Measurements from ENCODE around the gene ZNF500. TPM values are rescaled to one million over a fixed set of nuclear protein-coding genes. Genes with fewer than 3 reads are reported as not detected.

ZNF500 gene
- total and polyA plus RNA-seq, 2 donors (not counting 1 experiment from before 2014, with no cell fraction given) = 12.0 to 26.5 TPM

DNA sequence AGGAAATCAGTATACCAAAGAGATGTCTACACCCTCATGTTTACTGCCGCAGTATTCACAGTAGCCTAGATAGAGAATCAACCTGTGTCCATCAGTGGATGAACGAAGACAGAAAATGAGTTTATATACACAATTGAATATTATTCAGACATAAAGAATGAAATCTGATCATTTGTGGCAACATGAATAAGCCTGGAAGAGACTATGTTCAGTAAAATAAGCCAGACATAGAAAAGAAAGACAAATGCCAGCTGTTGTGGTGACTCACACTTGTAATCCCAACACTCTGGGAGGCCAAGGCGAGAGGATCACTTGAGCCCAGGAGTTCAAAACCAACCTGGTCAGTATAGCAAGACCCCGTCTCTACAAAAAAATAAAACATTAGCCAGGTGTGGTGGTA, 57.5 kb downstream of the ZNF500 start:
- POLR2A ChIA-PET = no interaction called here
- Histone ChIP-seq H3K9ac (ENCODE audit: low read length) (no peak overlapping the region), H3K9me3 (ENCODE audit: control extremely low read depth in 1 of 3, control insufficient read depth in 2 of 3, insufficient read depth in 1 of 3, low read length in 2 of 3) (no peaks in the 10 kb centered on the region), H3K4me3 (ENCODE audit: control extremely low read depth in 1 of 5, extremely low read depth in 1 of 5, insufficient read depth in 1 of 5, low read depth in 2 of 5, low read length in 4 of 5) (no peak overlapping the region), H3K27me3 (replicated peaks in 1 of 4; ENCODE audit: control extremely low read depth in 1 of 4, control insufficient read depth in 3 of 4, insufficient read depth in 4 of 4, low read length in 3 of 4) (no peaks in the 10 kb centered on the region), H2AFZ (ENCODE audit: insufficient read depth, low read depth, low read length, poor library complexity, severe bottlenecking) (no peak overlapping the region), H3K4me1 (ENCODE audit: control insufficient read depth in 2 of 2, insufficient read depth in 2 of 2, low read length in 2 of 2) (no peaks in the 10 kb centered on the region), H3K4me2 (replicated peaks; ENCODE audit: low read depth, low read length, poor library complexity, severe bottlenecking) (no peak overlapping the region), H3K79me2 (ENCODE audit: control insufficient read depth, insufficient read depth, low read length) (no peaks in the 10 kb centered on the region), H3K27ac (ENCODE audit: low read length in 2 of 2) (no peak overlapping the region), H3K36me3 (replicated peaks in 1 of 2; ENCODE audit: control extremely low read depth in 1 of 2, control insufficient read depth in 1 of 2, extremely low read depth in 1 of 2, insufficient read depth in 2 of 2, low read length in 1 of 2) (peaks cover 2 to 32% of the 10 kb centered on the region in 2 experiments), H4K20me1 (ENCODE audit: control insufficient read depth, insufficient read depth, low read length, poor library complexity, severe bottlenecking) (no peaks in the 10 kb centered on the region)
- Mint-ChIP-seq H3K4me1 (no peaks in the 10 kb centered on the region), H3K27me3 (no peaks in the 10 kb centered on the region), H3K4me3 (no peak overlapping the region), H3K9me3 (ENCODE audit: insufficient read depth) (no peaks in the 10 kb centered on the region), H3K27ac (no peak overlapping the region)
- intact Hi-C loops (cut with micrococcal nuclease) = no loop called here
- TF ChIP-seq, protein P1, sequence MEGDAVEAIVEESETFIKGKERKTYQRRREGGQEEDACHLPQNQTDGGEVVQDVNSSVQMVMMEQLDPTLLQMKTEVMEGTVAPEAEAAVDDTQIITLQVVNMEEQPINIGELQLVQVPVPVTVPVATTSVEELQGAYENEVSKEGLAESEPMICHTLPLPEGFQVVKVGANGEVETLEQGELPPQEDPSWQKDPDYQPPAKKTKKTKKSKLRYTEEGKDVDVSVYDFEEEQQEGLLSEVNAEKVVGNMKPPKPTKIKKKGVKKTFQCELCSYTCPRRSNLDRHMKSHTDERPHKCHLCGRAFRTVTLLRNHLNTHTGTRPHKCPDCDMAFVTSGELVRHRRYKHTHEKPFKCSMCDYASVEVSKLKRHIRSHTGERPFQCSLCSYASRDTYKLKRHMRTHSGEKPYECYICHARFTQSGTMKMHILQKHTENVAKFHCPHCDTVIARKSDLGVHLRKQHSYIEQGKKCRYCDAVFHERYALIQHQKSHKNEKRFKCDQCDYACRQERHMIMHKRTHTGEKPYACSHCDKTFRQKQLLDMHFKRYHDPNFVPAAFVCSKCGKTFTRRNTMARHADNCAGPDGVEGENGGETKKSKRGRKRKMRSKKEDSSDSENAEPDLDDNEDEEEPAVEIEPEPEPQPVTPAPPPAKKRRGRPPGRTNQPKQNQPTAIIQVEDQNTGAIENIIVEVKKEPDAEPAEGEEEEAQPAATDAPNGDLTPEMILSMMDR (IDR thresholded peaks at IDR 0.05) = no peak
- TF ChIP-seq EZH2 (IDR thresholded peaks at IDR 0.05; ENCODE audit: borderline replicate concordance, insufficient read depth, low read depth, low read length, poor library complexity, severe bottlenecking) = no peak
- DNase-seq (no peak), ATAC-seq (ENCODE audit: low read depth) (no peak)
- CTCF ChIA-PET = no interaction called here
- WGBS (ENCODE audit: insufficient coverage) = no CpG with 5 or more reads among the region's 4 CpGs

DNA sequence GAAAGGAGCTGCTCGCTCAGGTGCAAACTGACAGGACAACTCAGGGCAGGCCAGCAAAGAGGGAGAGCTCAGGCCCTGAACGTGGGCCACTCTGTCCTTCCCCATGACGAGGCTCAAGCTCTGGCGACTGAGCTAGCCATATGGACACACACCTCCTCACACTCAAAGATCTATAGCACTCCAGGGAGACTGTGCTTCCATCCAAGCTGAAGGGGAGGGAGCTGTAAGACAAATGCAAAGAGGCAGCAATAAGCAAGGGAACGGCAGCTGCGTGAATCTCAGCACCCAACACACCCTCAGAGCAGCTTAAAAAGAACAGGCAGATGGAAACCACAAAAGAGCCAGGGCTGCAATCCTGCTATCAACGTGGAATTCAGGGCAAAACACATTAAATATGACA, 60.1 kb downstream of the ZNF500 start:
- H3K9ac ChIP-seq (ENCODE audit: low read length) = no peak overlapping the region
- H3K4me1 Mint-ChIP-seq = no peaks in the 10 kb centered on the region
- H3K4me3 ChIP-seq (ENCODE audit: control extremely low read depth in 1 of 5, extremely low read depth in 1 of 5, insufficient read depth in 1 of 5, low read depth in 2 of 5, low read length in 4 of 5) = no peak overlapping the region
- H3K9me3 Mint-ChIP-seq (ENCODE audit: insufficient read depth) = no peaks in the 10 kb centered on the region
- H3K27ac Mint-ChIP-seq = no peak overlapping the region
- H4K20me1 ChIP-seq (ENCODE audit: control insufficient read depth, insufficient read depth, low read length, poor library complexity, severe bottlenecking) = no peaks in the 10 kb centered on the region
- no peaks in the 10 kb centered on the region for H3K9me3 ChIP-seq (ENCODE audit: control extremely low read depth in 1 of 3, control insufficient read depth in 2 of 3, insufficient read depth in 1 of 3, low read length in 2 of 3)
- POLR2A ChIA-PET = no interaction called here
- no peak overlapping the region for H3K4me2 ChIP-seq (replicated peaks; ENCODE audit: low read depth, low read length, poor library complexity, severe bottlenecking)
- no peak for DNase-seq
- no peak overlapping the region for H3K27ac ChIP-seq (ENCODE audit: low read length in 2 of 2)
- H3K27me3 Mint-ChIP-seq = no peaks in the 10 kb centered on the region
- H3K79me2 ChIP-seq (ENCODE audit: control insufficient read depth, insufficient read depth, low read length) = no peaks in the 10 kb centered on the region
- CTCF ChIA-PET = interaction anchor here (0.6 kb wide), 1 partner anchor 123 kb away, joined by 3 read pairs; no protein-coding TSS in a partner anchor
- WGBS (ENCODE audit: insufficient coverage) = 90% methylated on average over 7 of the region's 7 CpGs
- H3K27me3 ChIP-seq (replicated peaks in 1 of 4; ENCODE audit: control extremely low read depth in 1 of 4, control insufficient read depth in 3 of 4, insufficient read depth in 4 of 4, low read length in 3 of 4) = no peaks in the 10 kb centered on the region
- H3K4me1 ChIP-seq (ENCODE audit: control insufficient read depth in 2 of 2, insufficient read depth in 2 of 2, low read length in 2 of 2) = no peaks in the 10 kb centered on the region
- peaks cover 2 to 33% of the 10 kb centered on the region in 2 experiments for H3K36me3 ChIP-seq (replicated peaks in 1 of 2; ENCODE audit: control extremely low read depth in 1 of 2, control insufficient read depth in 1 of 2, extremely low read depth in 1 of 2, insufficient read depth in 2 of 2, low read length in 1 of 2)
- no peak overlapping the region for H2AFZ ChIP-seq (ENCODE audit: insufficient read depth, low read depth, low read length, poor library complexity, severe bottlenecking)
- intact Hi-C loops (cut with micrococcal nuclease) = no loop called here
- no peak for TF ChIP-seq EZH2 (IDR thresholded peaks at IDR 0.05; ENCODE audit: borderline replicate concordance, insufficient read depth, low read depth, low read length, poor library complexity, severe bottlenecking)
- TF ChIP-seq, protein P1 (IDR thresholded peaks at IDR 0.05) = no peak
- no peak overlapping the region for H3K4me3 Mint-ChIP-seq
- ATAC-seq (ENCODE audit: low read depth) = no peak

Data from B cell (primary cell).